Upper lobe of left lung (tissue), 4 donors: ENCODE measurements around the gene BIRC7.

Experiments used
- CTCF ChIP-seq, 6 experiments: fragments of 450-650 bp in 4 of 6; fragments of 200-600 bp in 2 of 6; sonication (generic) in 2 of 6; IDR thresholded peaks; one replicate each; pipeline ENCODE4 v1.5.1; 2016 to 2019; ENCODE audit warnings: antibody characterized with exemption in 6 of 6
- POLR2A ChIP-seq, 4 donors: fragments of 450-650 bp; IDR thresholded peaks; one replicate each; pipeline ENCODE4 v1.5.1; 2016 to 2017; ENCODE audit warnings: antibody characterized with exemption in 4 of 4, mild to moderate bottlenecking in 2 of 4
- POLR2AphosphoS5 ChIP-seq, 2 donors: sonication (generic); formaldehyde crosslinking; IDR thresholded peaks; one replicate each; pipeline ENCODE4 v1.5.1; 2017; ENCODE audit warnings: antibody characterized with exemption in 2 of 2

DNA sequence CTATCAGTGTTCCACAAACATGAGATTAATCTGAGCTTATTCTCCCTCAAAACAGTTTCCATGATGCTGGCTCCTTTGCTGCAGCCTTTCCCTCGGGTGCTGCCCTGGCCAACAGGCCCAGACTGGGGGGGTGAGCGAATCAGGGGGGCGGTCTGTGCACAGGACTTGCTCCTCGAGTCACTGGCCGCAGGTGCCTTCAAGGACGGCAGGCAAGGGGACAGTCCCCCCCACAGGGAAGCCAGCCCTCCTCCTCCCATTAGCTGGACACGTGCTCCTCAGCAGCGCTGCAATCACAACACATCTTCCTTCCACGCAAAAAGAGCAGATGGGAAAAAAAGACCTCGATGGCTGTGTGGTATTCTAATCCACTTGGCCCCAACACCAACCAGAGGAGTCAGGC lies 29.8 kb upstream of the BIRC7 start:
- TF ChIP-seq CTCF (IDR thresholded peaks at IDR 0.05) (no peak), POLR2AphosphoS5 (IDR thresholded peaks at IDR 0.05) (no peak), POLR2A (IDR thresholded peaks at IDR 0.05) (no peak)
